Germinal center (tissue), 1 donor: ENCODE results near the gene TM4SF18.
"Not testable (repeated sequence)": the region's sequence is repeated elsewhere in the genome, so short reads cannot be mapped to it uniquely, and the experiment has no call there.

Experiments
- DNase-seq: peaks from one replicate; pipeline ENCODE4 v3.0.0; 2012; ENCODE audit warnings: mixed read lengths, low spot score

Gene TM4SF18, protein sequence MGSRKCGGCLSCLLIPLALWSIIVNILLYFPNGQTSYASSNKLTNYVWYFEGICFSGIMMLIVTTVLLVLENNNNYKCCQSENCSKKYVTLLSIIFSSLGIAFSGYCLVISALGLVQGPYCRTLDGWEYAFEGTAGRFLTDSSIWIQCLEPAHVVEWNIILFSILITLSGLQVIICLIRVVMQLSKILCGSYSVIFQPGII

GRCh38 chr3:149333176-149333859 lies at the start of gene TM4SF18:
TSS of gene TM4SF18 (minus strand) at chr3:149333636. CDS start at chr3:149333382, 254 bp downstream.
- DNase-seq = no peak

- no peak for DNase-seq
Observed at GRCh38 chr3:149382518-149382917, 49.1 kb upstream of the TM4SF18 start.

DNA sequence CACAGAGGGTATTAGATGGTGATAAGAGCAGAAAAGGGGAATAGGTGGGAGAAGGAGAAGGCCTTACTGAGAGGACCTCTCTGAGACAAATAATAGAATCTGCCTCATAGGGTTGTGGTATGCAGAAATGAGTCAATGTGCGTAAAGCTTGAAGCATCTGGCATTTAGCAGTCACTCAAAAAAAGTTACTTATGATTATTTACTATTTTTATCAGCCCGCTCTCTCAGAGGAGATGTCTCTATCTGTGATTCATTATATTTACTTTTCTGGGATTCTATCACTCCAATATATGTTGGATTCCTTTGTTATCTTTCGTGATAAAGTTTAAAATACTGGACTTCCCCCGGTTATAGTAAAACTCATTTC lies 48.6 kb upstream of the TM4SF18 start:
- no peak for DNase-seq

DNA sequence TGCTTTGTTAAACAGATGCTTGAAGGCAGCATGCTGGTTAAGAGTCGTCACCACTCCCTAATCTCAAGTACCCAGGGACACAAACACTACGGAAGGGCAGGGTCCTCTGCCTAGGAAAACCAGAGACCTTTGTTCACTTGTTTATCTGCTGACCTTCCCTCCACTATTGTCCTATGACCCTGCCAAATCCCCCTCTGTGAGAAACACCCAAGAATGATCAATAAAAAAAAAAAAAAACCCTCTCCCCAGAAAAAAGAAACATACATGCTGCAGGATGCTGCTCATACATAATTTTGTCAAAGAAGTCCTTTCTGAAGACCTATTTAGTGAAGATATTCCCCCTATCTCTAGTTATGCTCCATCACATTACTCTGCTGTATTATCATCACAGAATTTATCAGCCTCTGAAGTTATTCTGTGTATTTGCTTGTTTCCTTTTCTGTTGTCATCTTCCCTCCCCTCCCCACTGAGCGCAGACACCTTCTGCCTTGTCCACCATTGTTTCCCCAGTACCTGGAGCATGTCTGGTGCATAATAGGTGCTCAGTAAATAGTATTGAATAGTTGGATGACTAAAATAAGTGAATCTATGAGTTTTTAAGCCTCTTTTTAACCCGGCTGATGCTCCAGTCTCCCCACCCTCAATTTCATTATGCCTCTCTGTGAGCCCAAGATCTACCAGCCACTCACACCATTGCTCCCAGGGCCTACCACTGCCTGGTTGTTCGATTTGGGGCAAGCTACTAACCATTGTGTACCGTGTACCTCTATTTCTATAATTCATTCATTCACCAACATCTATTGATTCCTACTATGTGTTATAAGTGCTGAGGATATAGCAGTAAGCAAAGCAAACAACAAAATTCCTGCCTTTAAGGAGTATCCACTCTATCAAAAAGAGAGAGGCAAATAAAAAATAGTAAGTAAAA lies 48.0 kb upstream of the TM4SF18 start:
- DNase-seq = no peak

DNA sequence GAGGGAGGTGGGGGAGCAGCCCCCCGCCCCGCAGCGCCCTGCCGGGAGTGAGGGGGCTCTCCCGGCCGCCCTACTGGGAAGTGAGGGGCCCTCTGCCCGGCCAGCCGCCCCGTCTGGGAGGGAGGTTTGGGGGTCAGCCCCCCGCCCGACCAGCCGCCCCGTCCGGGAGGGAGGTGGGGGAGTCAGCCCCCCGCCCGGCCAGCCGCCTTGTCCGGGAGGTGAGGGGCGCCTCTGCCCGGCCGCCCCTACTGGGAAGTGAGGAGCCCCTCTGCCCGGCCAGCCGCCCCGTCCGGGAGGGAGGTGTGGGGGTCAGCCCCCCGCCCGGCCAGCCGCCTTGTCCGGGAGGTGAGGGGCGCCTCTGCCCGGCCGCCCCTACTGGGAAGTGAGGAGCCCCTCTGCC lies 46.8 kb upstream of the TM4SF18 start:
- DNase-seq = not testable (repeated sequence)

DNA sequence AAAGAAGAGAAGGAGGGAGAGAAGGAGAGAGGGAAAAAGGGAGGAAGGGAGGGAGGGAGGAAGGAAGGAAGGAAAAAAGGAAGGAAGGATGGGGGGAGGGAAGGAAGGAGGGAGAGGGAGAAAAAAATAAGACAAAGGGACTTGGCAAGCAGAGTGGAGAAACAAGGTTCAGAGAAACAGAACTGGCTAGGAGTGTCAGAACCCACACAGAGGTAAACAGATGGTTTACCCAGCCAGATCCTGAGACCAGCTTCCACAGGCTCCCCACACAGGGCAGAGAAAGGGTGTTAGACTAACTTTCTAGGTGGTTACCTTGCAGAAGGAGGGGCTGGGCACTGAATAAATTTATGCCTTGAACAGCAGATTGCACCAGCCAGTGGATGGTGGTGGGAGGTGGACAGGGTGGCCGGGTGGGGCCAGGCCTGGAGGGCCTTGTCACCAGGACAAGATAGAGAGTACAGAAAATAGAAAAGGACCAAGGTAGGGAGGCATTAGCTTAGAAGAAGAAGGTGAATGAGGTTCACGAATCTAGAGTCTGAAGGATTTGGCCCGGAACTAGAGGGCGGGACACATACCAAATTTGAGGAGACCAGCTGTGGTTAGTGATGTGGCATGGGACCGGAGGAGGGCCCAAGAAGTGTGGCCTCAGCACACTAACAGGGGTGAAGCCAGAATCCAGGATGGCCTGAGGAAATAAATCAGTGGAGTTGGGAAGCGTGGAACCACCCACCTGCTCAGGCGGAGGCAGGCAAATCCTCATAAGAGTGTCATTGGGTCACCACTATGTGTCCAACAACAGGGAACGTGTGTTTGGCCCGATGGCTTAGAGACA lies 45.3 kb upstream of the TM4SF18 start:
- DNase-seq = no peak

DNA sequence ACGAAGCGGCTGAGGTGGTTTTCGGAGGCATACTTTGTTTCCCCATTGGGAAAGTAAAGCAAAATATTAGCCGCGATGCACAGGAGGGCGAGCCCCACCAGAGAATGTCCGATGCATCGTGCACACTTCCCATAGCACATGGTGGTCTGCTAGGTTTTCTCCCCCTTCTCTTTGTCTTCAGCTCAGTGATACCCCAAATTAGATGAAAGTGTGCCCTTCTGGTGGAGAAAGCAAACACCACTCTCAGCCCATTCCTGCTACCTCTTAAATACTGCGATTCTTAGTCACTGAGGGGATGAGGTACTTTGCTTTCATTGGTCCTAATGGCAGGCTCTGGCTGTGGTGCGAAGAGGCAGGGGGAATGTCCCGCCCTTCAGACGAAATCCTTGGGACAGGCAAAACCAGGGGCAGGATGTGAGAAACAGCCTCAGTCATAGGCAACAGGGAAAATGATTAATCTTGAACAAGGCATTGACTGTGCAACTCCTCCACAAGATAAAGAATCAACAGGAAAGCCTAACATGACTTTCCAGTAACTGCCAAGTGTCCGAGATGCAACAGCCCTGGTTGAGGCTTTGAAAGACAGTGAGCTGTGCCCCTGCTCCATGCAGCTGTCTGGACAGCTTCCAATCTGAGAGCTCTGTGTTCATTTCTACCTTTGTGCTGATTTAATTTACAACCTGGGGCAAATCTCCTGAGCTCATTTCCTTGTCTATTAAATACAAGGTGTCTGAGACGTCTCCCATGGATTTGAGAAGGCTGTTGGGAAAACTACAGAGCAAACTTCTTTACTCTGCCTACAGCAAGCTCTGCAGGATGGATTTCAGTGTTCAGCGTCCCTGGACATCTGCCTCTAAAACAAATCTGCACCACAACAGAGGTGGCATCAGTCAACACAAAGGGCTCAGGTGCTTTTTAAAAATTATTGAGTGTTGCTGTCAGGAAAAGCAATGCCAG lies 44.2 kb upstream of the TM4SF18 start, which contains the start of gene TM4SF1:
Gene TM4SF1 (minus strand): TSS at position 242 of the 957 bp plus-strand sequence. CDS start 102 bp downstream, at position 140.
- no peak for DNase-seq

DNA sequence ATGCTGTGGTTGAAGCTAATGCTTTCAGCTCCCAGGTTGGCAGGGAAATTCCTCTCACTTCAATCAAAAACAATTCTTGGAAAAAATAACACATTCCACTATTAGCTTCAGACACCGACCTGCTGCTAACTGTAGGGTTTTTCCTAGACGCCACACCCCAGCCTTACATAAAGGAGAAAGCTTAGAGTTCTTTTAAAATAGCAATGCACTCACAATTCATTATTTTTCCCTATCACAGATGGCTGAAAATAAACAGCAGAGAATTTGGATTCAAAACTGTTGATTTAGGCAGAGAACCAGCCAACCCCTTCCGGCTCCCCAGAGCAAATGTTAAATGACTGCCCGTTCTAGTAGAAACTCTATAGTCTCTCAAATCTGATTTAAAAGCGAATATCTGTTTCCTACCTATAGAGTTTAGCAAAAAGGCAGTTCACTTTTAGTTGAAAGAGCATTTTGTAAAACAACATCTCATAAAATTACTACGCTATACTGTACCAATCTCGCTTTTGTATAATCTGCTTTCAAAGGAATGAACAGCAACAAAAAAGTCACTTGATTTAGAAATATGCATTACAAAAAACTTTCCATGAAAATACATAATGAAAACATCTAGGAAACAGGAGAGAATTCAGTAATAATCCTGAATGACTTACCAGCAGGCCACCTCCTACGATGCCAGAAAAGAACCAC lies 43.4 kb upstream of the TM4SF18 start:
- DNase-seq = no peak

GRCh38 chr3:149375501-149376196 lies 42.2 kb upstream of the TM4SF18 start:
- no peak for DNase-seq

DNA sequence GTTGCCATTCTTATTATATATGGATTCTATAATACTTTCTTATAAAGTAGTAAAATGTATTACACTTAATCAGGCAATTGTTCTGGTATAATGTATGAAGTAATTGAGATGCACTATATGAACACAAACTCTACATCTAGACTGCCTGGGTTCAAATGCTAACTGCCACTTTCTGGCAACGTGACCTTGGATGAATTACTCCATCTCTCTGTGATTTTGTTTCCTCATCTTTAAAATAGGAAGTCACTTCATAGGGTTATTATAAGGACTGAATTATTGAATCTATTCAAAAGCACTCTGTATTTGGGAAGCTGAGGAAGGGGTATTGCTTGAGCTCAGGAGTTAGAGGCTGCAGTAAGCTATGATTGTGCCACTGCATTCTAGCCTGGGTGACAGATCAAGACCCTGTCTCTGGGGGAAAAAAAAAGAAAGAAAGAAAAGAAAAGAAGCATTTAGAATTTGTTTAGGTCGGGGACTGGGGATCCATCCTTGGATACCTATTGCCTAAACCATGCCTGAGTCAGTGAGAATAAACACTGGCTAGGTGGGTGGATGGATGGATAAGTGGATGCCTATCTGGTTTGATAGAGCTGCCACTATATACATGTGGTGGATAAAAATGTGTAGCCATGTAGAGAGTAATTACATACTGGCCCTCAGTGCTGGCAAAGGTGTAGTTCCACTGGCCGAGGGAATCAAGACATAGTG lies 41.5 kb upstream of the TM4SF18 start:
- DNase-seq = no peak

DNA sequence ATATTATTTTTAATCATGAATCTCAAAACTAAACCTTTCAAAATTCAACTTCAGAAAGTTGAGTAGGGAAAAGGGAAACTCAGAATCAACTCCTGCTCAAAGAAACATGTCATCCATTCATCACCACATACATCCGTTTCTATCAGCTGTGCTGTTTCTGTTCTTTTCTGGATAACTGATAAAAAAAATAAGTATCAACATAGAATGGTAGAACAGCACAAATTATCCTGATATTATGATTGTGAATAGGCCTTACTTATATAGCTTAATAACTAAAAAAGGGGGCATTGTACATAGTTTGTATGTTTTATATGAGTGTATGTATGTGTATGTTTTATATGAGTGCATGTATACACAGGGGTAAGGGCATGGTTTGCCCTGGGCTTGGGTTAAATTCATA lies 41.0 kb upstream of the TM4SF18 start:
- no peak for DNase-seq

GRCh38 chr3:149373235-149374125 lies 40.0 kb upstream of the TM4SF18 start:
- DNase-seq = no peak

- DNase-seq = no peak
Observed at GRCh38 chr3:149371723-149372114, 38.3 kb upstream of the TM4SF18 start.

GRCh38 chr3:149371001-149371722 lies 37.7 kb upstream of the TM4SF18 start:
- no peak for DNase-seq

GRCh38 chr3:149369991-149370866 lies 36.8 kb upstream of the TM4SF18 start:
- DNase-seq = no peak
